Stimulated activated CD4-positive, alpha-beta T cell treated with anti-CD3 and anti-CD28 coated beads, Interleukin-2, amount 100 ng/mL, for 4 hours (primary cell): ENCODE measurements around the gene THUMPD3.

Experiments
- DNase-seq: peaks from one replicate; pipeline ENCODE4 v3.0.0-alpha.2; 2020; ENCODE audit warnings: low read depth

THUMPD3 gene

DNA sequence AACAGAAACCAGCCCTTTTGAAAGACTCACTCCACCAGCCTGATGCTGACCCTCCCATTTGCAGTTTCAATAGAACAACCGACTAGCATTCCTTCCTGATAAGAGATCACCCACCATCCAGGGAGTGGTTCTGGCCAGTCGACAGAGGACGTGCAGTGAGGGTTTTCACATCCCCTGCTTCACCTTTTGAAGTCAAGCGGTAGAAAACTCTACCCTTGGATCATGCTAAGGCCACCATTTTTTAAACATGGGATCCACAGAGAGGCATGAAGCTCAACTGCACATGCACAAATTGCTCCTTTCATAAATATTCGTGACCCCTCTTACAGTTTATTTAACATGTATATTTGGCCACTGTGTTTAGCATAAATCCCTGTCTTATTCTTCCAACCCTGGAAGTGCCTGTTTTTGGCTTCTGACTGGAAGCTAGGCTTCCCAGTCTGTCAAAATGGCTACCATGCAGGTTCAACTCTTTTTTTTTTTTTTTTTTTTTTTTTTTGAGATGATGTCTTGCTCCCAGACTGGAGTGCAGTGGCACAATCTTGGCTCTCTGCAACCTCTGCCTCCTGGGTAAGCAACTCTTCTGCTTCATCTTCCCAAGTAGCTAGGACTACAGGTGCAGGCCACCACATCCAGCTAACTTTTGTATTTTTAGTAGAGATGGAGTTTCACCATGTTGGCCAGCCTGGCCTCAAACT lies 1.0 kb upstream of the THUMPD3 start:
- no peak for DNase-seq

- no peak for DNase-seq
Observed at GRCh38 chr3:9369508-9369907, 6.7 kb downstream of the THUMPD3 start.

DNA sequence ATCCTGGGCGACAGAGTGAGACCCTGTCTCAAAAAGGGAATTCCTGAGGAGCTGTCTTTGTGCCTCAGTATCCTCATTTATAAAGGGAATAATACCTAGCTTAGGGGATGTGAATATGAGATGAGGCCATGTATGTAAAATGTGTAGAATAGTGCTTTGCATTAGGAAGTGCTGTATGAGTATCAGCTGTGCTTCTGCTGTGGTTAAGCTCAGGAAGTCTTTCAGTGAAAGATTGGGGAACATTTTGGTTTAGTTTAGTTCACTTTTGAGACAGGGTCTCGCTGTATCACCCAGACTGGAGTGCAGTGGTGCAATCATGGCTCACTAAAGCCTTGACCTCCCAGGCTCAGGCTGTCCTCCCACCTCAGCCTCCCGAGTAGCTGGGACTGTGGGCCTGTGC lies 10.6 kb downstream of the THUMPD3 start:
- DNase-seq: no peak

DNA sequence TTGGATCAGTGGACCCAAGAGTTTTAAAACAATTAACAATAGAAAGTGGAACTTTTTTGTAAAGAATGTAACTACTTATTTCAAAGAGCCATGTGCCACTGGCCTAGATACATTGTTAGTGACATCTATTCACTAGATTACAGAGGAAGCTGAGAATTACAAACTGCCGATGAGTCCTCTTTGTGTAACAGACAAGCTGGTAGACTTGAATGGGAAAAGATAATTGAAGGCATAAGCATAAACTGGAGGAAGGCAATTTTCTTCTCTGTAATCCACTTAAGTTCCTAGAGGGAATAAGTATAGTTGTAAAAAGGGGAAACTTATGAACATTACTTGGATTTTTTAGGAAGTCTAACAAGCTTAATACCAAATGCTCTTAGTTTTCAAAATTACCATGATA lies 15.1 kb downstream of the THUMPD3 start:
- no peak for DNase-seq

- DNase-seq: no peak
Observed at GRCh38 chr3:9379327-9379726, 16.5 kb downstream of the THUMPD3 start.

- DNase-seq: no peak
Observed at GRCh38 chr3:9380014-9380413, 17.2 kb downstream of the THUMPD3 start.

DNA sequence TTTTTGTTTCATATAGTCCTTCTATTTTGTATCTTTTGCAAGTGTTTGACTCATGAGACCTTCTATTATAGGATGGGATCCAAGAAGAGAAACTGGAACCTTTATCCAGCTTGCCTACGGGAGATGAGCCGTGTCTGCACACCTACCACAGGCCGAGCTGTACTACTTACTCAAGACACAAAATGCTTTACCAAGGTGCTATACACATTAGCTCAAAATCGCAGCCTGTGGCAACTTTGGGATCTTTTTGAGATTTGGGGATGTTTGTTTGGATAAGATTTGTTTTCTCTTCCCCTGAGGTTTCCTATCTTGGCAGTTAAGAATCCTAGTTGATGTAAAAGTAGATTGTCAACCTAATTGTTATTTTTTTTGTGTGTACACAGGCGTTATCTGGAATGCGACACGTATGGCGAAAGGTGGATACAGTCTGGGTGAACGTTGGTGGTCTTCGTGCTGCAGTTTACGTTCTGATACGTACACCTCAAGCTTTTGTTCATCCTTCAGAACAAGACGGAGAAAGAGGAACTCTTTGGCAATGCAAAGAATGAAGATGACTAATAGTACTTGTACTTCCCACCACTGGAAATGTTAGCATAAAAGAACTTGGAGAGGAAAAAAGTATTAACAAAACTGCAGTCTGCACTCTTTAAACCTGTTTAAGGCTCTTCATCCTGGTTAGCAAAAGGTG lies 21.4 kb downstream of the THUMPD3 start:
- DNase-seq: no peak

GRCh38 chr3:9385187-9386077 lies 22.6 kb downstream of the THUMPD3 start:
- no peak for DNase-seq

DNA sequence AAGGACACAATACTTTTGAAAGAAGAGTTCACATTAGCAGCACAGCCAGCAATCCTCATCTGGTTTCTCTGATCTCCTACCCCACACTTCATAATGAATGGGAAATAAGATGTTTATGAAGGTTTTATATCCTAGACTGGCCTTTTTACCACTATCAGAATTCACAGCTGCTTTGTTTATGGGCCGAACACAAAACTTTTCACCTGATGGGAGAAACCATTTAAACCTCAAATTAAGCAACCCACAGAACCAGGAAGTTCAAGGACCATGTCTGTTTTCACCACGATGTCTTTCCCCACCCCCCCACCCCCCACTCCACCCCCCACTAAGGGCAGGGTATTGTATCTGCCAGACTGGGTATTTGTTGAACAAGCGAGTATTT lies 23.2 kb downstream of the THUMPD3 start:
- DNase-seq: no peak

- no peak for DNase-seq
Observed at GRCh38 chr3:9386501-9387321, 23.9 kb downstream of the THUMPD3 start.

DNA sequence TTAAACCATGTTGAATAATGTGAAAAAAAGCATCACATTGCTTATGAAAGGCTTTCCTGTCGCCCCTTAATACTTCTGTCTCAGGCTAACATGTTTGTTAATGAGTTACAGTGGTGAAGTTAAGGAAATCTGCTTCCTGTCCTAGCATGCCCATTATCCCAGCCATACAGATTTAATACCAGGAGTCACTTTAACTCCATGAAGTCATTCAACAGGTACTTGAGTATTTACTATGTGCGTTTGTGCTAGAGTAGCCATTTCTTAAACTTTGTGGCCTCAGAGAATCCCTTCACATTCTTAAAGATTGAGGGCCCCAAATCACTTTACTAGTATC lies 24.4 kb downstream of the THUMPD3 start:
- DNase-seq: no peak

DNA sequence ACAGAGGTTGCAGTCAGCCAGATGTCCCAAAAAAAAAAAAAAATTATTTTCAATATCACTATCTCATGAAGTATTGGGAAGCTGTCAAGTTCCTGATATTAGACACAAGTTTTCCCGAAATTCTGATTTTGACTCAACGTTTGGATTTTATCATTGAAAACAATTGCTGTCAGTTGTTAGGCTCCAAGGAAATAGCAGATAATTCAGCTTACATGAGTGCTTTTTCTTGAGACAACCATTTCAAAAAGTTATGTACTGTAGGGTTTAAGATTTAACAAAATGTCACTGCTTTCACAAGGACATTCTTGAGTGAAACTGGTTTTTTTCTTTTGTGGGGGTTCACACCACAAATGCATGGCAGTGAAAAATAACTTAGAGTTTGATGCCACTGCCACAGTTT lies 25.3 kb downstream of the THUMPD3 start:
- no peak for DNase-seq

DNA sequence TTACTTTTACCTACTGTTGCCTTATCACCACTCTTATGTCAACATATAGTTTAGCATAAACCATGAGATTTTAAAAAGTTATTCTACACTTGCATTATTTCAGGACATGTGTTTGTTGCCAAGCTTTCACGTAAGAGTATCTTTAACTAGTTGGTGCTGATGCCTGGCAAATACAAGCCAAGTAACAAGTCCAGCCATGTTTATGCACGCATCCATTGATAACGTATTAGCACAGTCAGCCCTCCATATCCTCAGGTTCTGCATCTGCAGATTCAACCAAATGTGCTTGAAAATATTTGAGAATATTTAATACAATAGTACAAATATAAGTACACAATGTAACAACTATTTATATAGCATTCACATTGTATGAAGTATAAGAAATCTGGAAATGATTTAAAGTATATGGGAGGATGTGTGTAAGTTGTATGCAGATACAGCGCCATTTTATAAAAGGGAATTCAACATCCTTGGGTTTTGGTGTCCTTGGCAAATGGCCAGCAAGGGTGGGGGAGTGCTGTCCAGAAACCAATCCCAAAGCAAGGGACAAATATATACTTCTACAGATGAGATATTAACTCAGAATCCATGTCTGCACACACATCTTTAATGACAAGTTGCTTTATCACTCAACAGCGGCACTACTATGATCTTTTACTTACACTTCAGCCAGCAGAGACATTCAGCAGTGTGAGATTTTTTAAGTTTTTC lies 25.9 kb downstream of the THUMPD3 start:
- no peak for DNase-seq

GRCh38 chr3:9390265-9390888 lies 27.5 kb downstream of the THUMPD3 start:
- no peak for DNase-seq

- DNase-seq: no peak
Observed at GRCh38 chr3:9392041-9392440, 29.2 kb downstream of the THUMPD3 start.

DNA sequence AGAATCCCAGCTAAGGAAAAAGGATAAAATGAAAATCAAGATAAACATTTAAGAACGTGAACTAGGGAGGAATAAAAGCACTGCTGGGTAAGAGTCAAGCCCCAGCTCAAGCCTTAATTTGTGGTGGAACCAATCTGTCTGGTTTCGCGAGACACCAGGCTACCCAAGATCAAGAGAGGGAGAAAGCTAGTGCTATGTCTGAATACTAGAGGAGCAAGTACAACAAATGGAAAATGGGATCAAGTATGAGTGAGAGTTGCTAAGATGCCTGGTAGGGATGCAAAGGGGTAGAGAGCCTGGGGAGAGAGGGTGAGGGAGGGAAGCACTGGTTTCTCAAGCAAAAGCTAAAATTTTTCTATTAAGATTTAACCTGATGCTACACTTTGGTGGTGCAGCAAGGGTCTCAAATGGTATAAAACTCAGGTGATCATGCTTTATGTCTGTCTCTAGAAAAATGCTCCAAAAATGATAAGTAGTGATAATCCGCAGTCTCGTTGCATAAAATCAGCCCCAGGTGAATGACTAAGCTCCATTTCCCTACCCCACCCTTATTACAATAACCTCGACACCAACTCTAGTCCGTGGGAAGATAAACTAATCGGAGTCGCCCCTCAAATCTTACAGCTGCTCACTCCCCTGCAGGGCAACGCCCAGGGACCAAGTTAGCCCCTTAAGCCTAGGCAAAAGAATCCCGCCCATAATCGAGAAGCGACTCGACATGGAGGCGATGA lies 32.9 kb downstream of the THUMPD3 start:
- DNase-seq: no peak

DNA sequence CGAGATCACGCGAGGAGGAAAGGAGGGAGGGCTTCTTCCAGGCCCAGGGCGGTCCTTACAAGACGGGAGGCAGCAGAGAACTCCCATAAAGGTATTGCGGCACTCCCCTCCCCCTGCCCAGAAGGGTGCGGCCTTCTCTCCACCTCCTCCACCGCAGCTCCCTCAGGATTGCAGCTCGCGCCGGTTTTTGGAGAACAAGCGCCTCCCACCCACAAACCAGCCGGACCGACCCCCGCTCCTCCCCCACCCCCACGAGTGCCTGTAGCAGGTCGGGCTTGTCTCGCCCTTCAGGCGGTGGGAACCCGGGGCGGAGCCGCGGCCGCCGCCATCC lies 33.4 kb downstream of the THUMPD3 start:
- DNase-seq: peak; percentile 66

DNA sequence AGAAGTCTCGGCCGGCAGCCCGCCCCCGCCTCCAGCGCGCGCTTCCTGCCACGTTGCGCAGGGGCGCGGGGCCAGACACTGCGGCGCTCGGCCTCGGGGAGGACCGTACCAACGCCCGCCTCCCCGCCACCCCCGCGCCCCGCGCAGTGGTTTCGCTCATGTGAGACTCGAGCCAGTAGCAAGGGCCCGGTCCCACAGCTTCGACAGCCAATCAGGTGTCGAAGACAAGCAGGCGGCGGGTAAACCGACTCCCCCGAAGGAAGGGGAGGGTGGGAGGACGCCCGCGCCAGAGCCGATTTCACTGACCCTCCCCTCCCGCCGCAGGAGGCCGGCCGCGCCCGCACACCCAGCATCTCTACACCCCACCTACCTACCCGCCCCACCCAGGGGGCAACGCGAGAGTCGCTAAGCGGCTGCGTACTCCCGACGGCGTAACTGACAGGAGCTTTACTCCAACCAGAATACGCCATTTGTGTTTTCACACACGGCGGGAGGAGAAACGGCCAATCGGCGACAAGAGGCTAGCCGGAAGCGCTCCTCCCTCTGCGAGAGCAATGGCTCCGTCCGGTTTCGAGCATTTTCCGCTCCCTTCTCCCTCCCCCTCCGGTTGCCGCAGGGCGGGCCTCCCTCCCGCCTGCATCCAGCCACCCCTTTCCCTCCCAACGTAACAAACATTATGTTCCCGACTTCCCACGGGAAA lies 33.9 kb downstream of the THUMPD3 start:
- peak; percentile 96 for DNase-seq

GRCh38 chr3:9397332-9397905 lies 34.6 kb downstream of the THUMPD3 start, which contains the start of gene SETD5:
TSS of gene SETD5 (plus strand) at chr3:9397615. CDS start at chr3:9428939, 31,324 bp downstream.
- DNase-seq: peak; percentile 99
